HT1080 (cell line): ENCODE data around the gene SPRR2E. TPM values are rescaled to one million over a fixed set of nuclear protein-coding genes. Genes with fewer than 3 reads are reported as not detected.
"Not testable (repeated sequence)": the region's sequence is repeated elsewhere in the genome, so short reads cannot be mapped to it uniquely, and the experiment has no call there.

Source experiments
- DNase-seq: peaks from one replicate; pipeline ENCODE4 v3.0.0-alpha.2; 2015; ENCODE audit warnings: low read depth
- polyA plus RNA-seq, 2 experiments: library from polyadenylated mRNA; depleted of rRNA; stranded (reverse); fragments of >200 nt; gene quantifications; 2 replicates each; pipeline ENCODE4 v1.2.3, GENCODE V29; 2015
- total RNA-seq: library from RNA; depleted of rRNA; stranded (reverse); fragments of >200 nt; shearing (Covaris generic); gene quantifications from 2 replicates; pipeline ENCODE4 v1.2.3, GENCODE V29; 2014; rRNA removed

The SPRR2E gene
- total RNA-seq = not detected in 2 replicates
- polyA plus RNA-seq (2015; cell fraction: cytosol; rRNA removed) = not detected in 2 replicates
- polyA plus RNA-seq (2015; cell fraction: nucleus; rRNA removed) = not detected in 2 replicates

DNA sequence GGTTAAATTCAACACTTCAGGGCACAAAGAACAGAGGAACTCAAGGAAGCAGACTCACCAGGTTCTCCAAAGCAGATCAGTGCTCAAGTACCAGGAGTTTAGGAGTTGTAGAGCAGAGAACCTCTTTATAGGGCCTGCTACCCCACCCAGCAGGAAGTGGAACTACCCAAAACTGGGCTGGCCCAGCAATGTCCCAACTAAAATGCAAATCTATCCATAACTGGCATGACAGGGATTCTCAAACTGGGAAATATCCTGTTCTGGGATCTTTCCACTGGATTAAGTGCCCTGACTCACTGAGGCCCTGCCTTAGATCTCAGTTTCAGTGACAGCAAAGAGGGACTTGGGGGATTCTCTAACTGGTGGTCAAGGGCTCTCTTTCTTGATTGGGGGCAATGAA is at the start of gene SPRR2E:
TSS of gene SPRR2E (minus strand) at position 101 of the 400 bp plus-strand sequence. CDS start 775 bp downstream, outside the sequence.
- DNase-seq = no peak

DNA sequence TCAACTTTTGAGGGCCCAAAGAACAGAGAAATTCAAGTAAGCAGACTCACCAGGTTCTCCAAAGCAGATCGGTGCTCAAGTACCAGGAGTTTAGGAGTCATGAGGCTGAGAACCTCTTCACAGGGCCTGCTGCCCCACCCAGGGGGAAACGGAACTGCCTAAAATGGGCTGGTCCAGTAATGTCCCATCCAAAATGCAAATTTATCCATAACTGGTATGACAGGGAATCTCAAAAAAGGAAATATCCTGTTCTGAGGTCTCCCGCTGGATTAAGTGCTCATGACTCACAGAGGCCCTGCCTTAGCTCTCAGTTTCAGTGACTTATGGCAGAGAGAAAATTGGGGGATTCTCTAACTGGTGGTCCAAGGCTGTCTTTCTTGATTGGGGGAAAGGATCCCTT is 47.1 kb upstream of the SPRR2E start:
- DNase-seq = peak; percentile 6

DNA sequence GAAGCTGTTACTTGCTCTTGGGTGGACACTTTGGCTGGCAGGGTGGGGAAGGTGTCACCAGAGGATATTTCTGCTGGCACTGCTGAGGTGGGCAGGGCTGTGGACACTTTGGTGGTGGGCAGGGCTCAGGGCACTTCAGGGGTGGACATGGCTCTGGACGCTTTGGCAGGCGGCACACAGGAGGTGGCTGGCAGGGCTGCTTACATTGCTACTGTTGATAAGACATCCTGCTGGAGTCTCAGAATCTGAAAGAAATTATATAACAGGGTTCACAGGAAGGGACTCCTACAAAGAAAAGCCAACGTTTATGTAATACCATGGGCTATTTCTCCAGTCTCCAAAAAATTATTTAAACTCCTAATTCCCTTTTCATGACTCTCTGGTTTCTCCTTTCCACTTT is 46.2 kb upstream of the SPRR2E start:
- no peak for DNase-seq

DNA sequence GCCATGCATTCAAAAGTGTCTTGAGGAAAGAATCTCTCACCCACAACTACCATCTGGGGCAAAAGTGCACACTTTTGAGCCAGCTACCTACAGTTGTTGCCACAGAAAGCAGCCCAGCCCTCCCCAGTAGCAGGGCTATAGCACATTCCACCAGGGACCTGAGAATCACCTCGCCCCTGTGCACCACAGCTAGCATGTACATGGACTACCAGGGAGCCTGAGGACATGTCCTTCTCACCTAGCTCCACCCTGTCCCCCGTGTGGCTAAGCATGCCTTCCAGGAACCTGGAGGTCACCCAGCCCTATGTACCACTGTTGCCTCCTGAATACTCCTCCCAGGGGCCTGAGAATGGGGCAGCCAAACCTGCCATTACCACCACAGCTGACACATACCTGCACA is 39.4 kb upstream of the SPRR2E start:
- no peak for DNase-seq

DNA sequence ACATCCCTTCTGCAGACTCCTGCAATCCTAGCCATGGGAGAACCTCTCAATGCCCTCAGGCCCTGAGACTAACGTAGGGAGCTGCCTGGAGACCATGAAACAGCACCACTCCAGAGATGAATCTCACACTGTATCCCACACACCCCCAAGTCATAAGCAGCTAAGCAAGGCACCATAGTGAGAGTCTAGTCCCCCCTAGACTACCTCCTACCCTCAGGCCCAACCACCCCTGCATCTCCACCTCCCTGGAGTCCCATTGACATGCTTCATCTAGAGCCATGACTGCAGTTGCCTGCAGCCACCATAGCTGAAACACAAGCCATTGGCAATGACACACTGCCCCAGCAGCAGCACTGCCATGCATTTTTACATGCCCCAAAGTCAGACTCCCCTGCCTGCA is 38.9 kb upstream of the SPRR2E start:
- DNase-seq = no peak

DNA sequence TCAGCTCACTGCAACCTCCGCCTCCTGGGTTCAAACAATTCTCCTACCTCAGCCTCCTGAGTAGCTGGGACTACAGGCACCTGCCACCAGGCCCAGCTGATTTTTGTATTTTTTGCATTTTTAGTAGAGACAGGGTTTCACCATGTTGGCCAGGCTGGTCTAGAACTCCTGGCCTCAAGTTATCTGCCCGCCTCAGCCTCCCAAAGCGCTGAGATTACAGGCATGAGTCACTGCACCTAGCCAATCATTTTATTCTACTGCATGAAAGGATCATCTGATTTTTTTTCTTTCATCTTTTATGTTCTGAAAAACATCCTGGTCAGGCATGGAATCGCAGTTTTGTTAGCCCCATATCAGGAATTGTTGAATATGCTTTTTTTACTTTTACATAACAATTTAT is 34.4 kb upstream of the SPRR2E start:
- not testable (repeated sequence) for DNase-seq

DNA sequence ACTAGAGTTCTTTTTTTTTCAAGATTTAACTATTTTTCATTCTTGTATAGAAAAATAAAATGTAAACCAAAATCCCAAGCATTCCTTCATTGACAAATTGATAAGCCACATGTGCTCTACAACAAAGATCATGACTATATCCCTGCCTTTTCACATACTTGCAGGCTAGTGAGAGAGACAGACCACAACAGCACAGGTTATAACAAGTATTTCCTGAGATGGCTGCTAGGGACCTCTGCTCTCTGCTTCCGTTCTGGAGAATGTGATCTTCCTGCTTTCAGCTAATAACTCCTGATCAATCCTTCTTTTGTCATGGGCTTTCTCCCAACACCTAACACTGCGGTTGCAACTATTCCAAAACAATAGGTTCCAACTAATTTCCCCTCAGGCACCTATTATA is 33.0 kb upstream of the SPRR2E start:
- no peak for DNase-seq

DNA sequence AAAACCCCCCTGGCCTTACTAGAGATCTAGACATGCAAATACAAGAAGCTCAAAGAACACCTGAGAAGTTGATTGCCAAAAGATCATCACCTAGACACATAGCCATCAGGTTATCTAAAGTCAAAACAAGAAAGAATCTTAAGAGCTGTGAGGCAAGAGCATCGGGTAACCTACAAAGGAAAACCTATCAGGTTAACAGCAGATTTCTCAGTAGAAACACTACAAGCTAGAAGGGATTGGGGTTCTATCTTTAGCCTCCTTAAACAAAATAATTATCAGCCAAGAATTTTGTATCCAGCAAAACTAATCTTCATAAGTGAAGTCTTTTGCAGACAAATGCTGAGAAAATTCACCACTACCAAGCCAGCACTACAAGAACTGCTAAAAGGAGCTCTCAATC is 31.2 kb upstream of the SPRR2E start:
- DNase-seq = no peak

DNA sequence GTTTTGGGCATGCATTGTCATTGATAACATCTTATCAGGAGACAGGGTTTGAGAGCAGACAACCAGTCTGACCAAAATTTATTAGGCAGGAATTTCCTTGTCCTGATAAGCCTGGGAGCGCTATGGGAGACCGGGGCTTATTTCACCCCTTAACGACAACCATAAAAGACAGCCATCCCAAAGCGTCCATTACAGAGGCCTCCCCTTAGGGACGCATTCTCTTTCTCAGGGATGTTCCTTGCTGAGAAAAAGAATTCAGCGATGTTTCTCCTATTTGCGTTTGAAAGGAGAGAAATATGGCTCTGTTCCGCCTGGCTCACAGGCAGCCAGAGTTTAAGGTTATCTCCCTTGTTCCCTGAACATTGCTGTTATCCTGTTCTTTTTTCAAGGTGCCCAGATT is 29.5 kb upstream of the SPRR2E start:
- DNase-seq = not testable (repeated sequence)

DNA sequence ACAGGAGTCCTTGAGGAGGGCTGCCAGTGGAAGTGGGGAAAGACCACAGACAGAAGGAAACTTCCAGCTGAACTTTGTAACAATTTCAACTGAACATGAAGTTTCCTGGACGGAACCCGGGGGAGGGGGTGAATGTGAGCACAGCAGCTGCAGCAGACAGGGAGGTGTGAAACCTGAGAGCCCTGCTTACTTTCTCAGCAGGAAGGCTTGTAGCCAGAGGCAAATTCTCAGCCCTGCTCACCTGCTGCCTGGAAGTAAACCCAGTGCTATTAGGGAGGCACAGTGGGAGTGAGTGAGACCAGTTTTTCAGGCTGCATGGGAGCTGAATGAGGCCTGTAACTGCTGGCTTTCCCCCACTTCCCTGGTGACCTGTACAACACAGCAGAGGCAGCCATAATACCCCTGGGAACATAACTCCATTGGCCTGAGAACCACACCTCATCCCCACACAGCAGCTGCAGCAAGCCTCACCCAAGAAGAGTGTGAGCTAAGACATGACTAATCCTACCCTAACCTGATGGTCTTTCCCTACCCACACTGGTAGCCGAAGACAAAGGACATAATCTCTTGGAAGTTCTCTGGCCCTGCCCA is 28.6 kb upstream of the SPRR2E start:
- peak; percentile 61 for DNase-seq

DNA sequence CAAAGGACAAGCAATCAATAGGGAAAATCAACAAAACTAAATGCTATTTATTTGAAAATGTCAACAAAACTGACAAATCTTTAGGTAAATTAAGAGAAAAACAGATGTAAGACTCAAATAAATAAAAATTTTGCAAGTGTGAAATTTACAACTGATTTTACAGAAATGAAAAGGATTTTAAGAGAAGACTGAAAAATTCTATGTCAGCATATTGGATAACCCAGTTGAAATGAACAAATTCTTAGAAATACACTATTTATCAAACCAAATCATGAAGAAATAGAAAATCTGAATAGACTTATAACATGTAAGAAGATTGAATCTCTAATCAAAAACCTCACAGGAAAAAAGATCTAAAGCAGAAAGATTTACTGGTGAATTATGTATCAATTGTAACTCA is 26.6 kb upstream of the SPRR2E start:
- no peak for DNase-seq

DNA sequence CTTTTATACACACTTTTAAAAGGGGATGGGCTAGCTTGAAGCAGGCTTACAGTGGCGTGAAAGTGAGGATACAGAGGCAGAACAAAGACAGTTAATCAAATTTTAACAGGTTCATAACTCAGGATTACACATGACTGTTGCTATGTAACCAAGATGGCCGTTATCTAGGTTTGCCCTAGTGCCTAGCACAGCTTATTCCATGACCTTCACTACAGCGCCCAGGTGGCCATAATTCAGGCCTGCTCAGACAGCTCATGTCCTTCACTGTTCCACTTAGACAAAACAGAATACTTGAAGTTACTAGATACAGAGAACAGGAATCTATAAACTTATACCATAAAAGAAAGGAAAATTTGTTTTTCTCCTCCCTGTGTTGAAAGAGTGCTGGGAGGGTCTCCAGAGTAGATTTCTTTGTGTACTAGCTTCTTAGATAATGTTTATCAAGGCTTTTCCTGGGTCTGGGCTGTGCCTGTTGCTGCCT is 25.2 kb upstream of the SPRR2E start:
- no peak for DNase-seq

DNA sequence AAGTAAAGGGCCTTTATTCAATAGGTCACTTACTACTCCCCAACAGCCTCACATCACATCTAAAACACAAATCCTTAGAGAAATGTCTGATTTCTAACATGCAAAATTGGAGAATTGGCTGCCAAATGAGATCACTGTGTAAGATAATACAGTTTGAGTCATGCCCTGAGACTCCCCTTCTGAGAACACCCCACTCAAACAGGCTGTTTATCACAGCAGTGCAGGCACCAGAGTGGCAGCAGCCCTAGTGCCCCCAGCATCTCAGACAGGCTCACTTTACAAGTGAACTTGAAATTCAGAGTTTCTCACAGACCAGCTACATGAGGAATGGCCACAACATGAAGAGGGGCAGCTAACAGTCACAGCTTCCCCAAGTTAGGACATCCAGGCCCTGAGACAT is 20.9 kb upstream of the SPRR2E start:
- not testable (repeated sequence) for DNase-seq

DNA sequence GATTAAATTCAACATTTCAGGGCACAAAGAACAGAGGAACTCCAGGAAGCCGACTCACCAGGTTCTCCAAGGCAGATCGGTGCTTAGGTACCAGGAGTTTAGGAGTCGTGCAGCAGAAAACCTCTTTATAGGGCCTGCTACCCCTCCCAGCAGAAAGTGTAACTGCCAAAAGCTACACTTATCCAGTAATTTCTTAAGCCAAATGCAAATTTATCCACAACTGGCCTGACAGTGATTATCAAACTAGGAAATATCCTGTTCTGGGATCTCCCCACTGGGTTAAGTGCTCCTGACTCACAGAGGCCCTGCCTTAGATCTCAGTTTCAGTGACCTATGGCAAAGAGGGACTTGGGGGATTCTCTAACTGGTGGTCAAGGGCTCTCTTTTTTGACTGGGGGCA is 19.1 kb upstream of the SPRR2E start, which contains the start of gene SPRR2F:
TSS of gene SPRR2F (minus strand) at position 101 of the 400 bp plus-strand sequence. CDS start 783 bp downstream, outside the sequence.
- no peak for DNase-seq

DNA sequence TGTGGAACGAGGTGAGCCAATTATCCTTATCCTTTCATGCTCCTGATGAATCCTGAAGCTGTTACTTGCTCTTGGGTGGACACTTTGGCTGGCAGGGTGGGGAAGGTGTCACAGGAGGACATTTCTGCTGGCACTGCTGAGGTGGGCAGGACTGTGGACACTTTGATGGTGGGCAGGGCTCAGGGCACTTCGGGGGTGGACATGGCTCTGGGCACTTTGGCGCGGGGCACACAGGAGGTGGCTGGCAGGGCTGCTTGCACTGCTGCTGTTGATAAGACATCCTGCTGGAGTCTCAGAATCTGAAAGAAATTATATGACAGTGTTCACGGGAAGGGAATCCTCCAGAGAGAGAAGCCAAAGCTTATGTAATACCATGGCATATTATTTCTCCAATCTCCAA is 18.1 kb upstream of the SPRR2E start:
- DNase-seq = not testable (repeated sequence)

DNA sequence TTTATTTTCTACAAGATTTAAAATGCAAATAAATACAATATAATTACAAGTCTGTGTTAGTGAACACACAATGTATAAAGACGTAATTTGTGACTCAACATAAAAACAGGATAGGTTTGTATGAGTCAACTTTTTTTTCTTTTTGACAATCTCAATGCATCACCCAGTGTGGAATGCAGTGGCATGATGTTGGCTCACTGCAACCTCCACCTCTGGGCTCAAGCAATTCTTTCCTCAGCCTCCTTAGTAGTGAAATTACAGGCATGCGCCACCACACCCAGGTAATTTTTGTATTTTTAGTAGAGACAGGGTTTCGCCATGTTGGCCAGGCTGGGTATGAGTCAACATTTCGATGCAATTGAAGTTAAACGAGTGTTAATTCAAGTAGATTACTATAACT is 5.9 kb upstream of the SPRR2E start:
- peak; percentile 97 for DNase-seq

DNA sequence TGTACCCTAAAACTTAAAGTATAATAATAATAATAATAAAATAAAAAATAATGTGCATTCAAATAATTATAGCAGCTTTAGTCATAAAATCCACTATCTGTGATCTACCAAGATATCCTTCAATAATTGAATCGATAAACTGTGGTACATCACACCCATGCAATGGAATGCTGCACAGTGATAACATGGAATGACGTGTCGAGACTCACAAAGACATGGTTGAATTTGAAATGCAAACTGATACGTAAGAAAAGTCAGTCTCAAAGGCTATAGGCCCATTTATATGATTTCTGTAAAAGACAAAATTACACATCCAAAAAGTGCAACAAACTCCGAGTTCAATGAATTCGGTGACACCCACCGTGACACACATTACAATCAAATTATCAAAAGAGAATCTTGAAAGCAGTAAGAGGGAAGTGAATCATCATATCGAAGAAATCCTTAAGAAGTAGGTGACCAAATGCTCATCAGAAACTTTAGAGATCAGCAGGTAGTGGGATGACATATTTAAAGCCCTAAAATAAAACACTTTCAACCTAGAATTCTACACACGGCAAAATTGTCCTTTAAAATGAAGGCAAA is 5.2 kb upstream of the SPRR2E start:
- peak; percentile 34 for DNase-seq

DNA sequence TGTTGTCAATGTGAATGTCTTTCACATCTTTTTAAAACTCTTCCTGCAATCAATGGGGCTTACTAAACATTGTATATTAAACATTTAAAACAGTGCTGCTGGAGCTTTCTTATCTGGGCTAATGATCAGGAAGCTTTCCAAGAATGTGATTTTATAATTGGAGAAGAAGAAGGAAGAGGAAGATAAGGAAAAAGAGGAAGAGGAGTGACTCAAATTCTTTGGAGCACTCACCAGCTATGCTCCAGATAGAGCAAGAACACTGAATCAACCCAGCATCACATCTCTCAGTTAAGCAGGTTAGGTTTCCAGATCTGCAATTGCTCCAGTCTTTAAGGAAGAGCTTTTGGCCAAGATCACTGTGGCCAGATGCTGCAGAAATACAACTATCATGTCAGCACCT is 1.4 kb upstream of the SPRR2E start:
- no peak for DNase-seq

DNA sequence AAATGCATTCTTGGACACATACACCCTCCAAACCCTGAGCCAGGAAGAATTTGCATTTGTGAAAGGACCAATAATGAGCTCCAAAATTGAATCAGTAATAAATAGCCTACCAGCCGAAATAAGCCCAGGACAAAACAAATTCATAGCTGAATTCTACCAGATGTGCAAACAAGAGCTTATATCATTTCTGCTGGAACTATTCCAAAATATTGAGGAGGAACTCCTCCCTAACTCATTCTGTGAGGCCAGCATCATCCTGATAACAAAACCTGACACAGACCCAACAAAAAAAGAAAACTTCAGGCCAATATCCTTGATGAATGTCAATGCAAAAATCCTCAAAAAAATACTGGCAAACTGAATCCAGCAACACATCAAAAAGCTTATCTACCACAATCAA is 6.7 kb downstream of the SPRR2E start:
- DNase-seq = no peak

DNA sequence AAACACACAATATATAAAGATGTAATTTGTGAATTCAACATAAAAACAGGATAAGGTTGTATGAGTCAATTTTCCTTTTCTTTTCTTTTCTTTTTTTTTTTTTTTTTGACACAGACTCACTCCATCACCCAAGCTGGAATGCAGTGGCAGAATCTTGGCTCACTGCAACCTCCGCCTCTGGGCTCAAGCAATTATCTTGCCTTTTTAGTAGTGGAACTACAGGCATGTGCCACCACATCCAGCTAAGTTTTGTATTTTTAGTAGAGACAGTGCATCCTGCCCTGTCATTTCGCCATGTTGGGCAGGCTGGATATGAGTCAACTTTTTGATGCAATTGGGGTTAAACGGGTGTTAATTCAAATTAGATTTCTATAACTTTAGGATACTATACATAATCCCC is 12.6 kb downstream of the SPRR2E start:
- peak; percentile 8 for DNase-seq

DNA sequence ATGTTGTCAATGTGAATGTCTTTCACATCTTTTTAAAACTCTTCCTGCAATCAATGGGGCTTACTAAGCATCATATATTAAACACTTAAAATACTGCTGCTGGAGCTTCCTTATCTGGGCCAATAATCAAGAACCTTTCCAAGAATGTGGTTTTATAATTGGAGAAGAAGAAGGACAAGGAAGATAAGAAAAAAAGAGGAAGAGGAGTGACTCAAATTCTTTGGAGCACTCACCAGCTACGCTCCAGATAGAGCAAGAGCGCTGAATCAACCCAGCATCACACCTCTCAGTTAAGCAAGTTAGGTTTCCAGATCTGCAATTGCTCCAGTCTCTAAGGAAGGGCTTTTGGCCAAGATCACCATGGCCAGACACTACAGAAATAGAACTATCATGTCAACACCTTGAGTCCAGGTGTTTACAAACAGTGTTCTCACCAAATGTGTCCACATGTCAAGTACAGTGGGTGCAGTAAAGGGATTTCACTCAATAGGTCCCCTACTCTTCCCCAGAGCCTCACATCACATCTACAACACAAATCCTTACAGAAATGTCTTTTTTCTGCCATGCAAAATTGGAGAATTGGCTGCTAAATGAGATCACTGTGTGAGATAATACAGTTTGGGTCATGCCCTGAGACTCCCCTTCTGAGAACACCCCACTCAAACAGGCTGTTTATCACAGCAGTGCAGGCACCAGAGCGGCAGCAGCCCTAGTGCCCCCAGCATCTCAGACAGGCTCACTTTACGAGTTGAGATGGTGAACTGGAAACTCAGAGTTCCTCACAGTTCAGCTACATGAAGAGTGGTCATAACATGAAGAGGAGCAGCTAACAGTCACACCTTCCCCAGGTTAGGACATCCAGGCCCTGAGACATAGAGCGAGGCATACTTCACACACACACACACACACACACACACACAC is 21.3 kb downstream of the SPRR2E start:
- DNase-seq = no peak

DNA sequence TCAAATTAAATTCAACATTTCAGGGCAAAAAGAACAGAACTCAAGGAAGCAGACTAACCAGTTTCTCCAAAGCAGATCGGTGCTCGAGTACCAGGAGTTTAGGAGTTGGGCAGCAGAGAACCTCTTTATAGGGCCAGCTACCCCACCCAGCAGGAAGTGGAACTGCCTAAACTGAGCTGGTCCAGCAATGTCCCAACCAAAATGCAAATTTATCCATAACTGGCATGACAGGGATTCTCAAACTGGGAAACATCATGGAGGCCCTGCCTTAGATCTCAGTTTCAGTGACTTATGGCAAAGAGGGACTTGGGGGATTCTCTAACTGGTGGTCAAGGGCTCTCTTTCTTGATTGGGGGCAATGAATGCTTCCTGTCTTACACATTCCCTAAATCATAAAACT is 22.8 kb downstream of the SPRR2E start, which contains the start of gene SPRR2B:
TSS of gene SPRR2B (minus strand) at position 101 of the 400 bp plus-strand sequence. CDS start 772 bp downstream, outside the sequence.
- DNase-seq = no peak
